ENCODE data around the gene CD82. TPM values are rescaled to one million over a fixed set of nuclear protein-coding genes. Genes with fewer than 3 reads are reported as not detected.
"Not testable (repeated sequence)": the region's sequence is repeated elsewhere in the genome, so short reads cannot be mapped to it uniquely, and the experiment has no call there.

CD82 gene
- total RNA-seq, 1 donor, result 2.6 TPM

GRCh38 chr11:44539971-44540370 is 25.5 kb upstream of the CD82 start:
- DNase-seq (ENCODE audit: low read depth), result no peak
- no peak for TF ChIP-seq CTCF (IDR thresholded peaks at IDR 0.05; ENCODE audit: insufficient read depth, low read length)
- H3K4me3 ChIP-seq (ENCODE audit: low read depth, low read length), result no peak overlapping the region

GRCh38 chr11:44540667-44541066 is 24.8 kb upstream of the CD82 start:
- no peak for TF ChIP-seq CTCF (IDR thresholded peaks at IDR 0.05; ENCODE audit: insufficient read depth, low read length)
- H3K4me3 ChIP-seq (ENCODE audit: low read depth, low read length), result no peak overlapping the region
- DNase-seq (ENCODE audit: low read depth), result no peak

GRCh38 chr11:44542372-44542771 is 23.1 kb upstream of the CD82 start:
- TF ChIP-seq CTCF (IDR thresholded peaks at IDR 0.05; ENCODE audit: insufficient read depth, low read length), result no peak
- H3K4me3 ChIP-seq (ENCODE audit: low read depth, low read length), result no peak overlapping the region
- DNase-seq (ENCODE audit: low read depth), result no peak

DNA sequence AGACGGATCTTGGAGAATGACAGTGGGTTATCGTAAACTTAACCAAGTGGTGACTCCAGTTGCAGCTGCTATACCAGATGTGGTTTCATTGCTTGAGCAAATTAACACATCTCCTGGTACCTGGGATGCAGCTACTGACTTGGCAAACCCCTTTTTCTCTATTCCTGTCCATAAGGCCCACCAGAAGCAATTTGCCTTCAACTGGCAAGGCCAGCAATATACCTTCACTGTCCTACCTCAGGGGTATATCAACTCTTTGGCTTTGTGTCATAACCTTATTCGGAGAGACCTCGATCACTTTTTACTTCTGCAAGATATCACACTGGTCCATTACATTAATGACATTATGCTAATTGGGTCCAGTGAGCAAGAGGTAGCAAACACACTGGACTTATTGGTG is 18.5 kb upstream of the CD82 start:
- H3K4me3 ChIP-seq (ENCODE audit: low read depth, low read length); DNase-seq (ENCODE audit: low read depth): not testable (repeated sequence)

DNA sequence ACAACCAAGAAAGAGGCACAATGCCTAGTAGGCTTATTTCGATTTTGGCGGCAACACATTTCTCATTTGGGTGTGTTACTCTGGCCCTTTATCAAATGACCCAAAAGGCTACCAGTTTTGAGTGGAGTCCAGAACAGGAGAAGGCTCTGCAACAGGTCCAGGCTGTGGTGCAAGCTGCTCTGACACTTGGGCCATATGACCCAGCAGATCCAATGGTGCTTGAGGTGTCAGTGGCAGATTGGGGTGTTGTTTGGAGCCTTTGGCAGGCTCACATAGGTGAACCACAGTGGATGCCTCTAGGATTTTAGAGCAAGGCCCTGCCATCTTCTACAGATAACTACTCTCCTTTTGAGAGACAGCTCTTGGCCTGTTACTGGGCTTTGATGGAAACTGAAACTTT is 17.9 kb upstream of the CD82 start:
- not testable (repeated sequence) for DNase-seq (ENCODE audit: low read depth); H3K4me3 ChIP-seq (ENCODE audit: low read depth, low read length)

- no peak overlapping the region for H3K4me3 ChIP-seq (ENCODE audit: low read depth, low read length)
- no peak for TF ChIP-seq CTCF (IDR thresholded peaks at IDR 0.05; ENCODE audit: insufficient read depth, low read length)
- no peak for DNase-seq (ENCODE audit: low read depth)
Measured at GRCh38 chr11:44548032-44548695, 17.3 kb upstream of the CD82 start.

DNA sequence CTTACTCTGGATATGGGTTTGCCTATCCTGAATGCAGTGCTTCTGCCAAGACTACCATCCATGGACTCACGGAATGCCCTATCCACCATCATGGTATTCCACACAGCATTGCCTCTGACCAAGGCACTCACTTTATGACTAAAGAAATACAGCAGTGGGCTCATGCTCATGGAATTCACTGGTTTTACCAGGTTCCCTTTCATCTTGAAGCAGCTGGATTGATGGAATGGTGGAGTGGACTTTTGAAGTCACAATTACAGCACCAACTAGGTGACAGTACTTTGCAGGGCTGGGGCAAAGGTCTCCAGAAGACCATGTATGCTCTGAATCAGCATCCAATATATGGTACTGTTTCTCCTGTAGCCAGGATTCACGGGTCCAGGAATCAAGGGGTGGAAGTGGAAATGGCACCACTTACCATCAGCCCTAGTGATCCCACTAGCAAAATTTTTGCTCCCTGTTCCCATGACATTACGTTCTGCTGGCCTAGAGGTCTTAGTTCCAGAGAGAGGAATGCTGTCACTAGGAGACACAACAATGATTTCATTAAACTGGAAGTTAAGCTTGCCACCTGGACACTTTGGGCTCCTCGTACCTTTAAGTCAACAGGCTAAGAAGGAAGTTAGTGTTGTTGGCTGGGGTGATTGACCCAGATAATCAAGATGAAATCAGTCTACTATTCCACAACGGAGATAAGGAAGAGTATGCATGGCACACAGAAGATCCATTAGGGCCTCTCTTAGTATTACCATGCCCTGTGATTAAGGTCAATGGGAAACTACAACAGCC is 16.3 kb upstream of the CD82 start:
- H3K4me3 ChIP-seq (ENCODE audit: low read depth, low read length); DNase-seq (ENCODE audit: low read depth): not testable (repeated sequence)

DNA sequence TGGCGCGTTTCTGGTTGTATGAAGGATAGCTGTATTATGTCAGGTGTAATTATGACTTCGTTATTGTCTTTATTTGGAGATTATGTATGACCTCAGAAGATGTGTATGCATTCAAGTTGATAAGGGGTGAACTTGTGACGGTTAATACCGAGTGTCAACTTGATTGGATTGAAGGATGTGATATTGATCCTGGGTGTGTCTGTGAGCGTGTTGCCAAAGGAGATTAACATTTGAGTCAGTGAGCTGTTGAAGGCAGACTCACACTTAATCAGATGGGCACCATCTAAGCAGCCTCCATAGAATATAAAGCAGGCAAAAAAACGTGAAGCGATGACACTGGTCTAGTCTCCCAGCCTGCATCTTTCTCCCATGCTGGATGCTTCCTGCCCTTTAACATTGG is 15.3 kb upstream of the CD82 start:
- TF ChIP-seq CTCF (IDR thresholded peaks at IDR 0.05; ENCODE audit: insufficient read depth, low read length), result no peak
- no peak for DNase-seq (ENCODE audit: low read depth)
- H3K4me3 ChIP-seq (ENCODE audit: low read depth, low read length), result no peak overlapping the region
